Activated CD8-positive, alpha-beta T cell treated with anti-CD3 and anti-CD28 coated beads for 36 hours (primary cell): ENCODE data around the gene FOSL1. TPM values are rescaled to one million over a fixed set of nuclear protein-coding genes. Genes with fewer than 3 reads are reported as not detected.

Experiments
- ATAC-seq: fragments of 200-7000 bp; cut with Tn5 transposase; one replicate; pipeline ENCODE4 v1.10.0; 2021; ENCODE audit warnings: mild to moderate bottlenecking, moderate library complexity
- CTCF ChIA-PET: fragments of 350-600 bp; sonication (Branson Sonifier 250); formaldehyde crosslinking; loops from one replicate; lab custom pipeline; 2021; ENCODE audit warnings: antibody characterized with exemption; lab: Charles Lee
- POLR2A ChIA-PET: fragments of 350-600 bp; sonication (Branson Sonifier 250); formaldehyde crosslinking; loops from one replicate; lab custom pipeline; 2021; ENCODE audit warnings: antibody characterized with exemption; lab: Charles Lee
- DNase-seq: peaks from one replicate; pipeline ENCODE4 v3.0.0-alpha.2; 2020
- H3K27ac Mint-ChIP-seq: one replicate; pipeline ENCODE4 v1.8.0; 2021; ENCODE audit warnings: mild to moderate bottlenecking, mixed read lengths
- H3K27me3 Mint-ChIP-seq: one replicate; pipeline ENCODE4 v1.8.0; 2021; ENCODE audit warnings: mixed read lengths
- H3K36me3 Mint-ChIP-seq: one replicate; pipeline ENCODE4 v1.8.0; 2021; ENCODE audit warnings: low read depth, mixed read lengths
- H3K4me1 Mint-ChIP-seq: one replicate; pipeline ENCODE4 v1.8.0; 2021; ENCODE audit warnings: low read depth, mixed read lengths
- H3K4me3 Mint-ChIP-seq: one replicate; pipeline ENCODE4 v1.8.0; 2021; ENCODE audit warnings: mild to moderate bottlenecking, moderate library complexity, mixed read lengths
- H3K9me3 Mint-ChIP-seq: one replicate; pipeline ENCODE4 v1.8.0; 2021; ENCODE audit warnings: mixed read lengths
- intact Hi-C: fragments of 100-400 bp; cut with micrococcal nuclease; formaldehyde crosslinking; loops from one replicate; pipeline ENCODE4 v1.10.0; 2022
- total RNA-seq, 2 experiments: library from RNA; stranded (reverse); gene quantifications; one replicate each; pipeline ENCODE4 v1.2.3, GENCODE V29; 2021
- TF ChIP-seq, protein P1 (sequence below): fragments of 200-600 bp; IDR thresholded peaks from one replicate; pipeline ENCODE4 v1.8.0; 2022; ENCODE audit warnings: antibody characterized with exemption, mild to moderate bottlenecking

FOSL1 gene
- total RNA-seq, 2 experiments from 2014 or later: 9.9 to 10.2 TPM

DNA sequence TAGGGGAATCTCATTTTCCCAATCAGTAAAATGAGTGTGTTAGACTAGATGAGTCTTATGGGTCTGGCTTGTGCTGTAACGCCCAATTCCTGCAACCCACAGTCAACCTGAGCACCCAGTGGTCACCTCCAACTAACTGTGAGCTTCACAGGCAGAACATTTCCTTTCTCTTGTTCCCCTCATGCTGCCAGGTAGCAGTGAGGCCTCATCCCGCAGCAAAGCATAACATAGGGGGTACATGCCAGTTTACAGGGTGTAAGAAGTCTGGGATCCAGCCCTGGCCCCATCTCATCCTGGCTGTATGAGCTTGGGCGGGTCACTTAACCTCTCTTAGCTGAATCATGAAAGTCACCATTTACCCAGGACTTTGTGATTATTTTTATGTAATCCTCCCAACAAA, 31.3 kb downstream of the FOSL1 start:
- intact Hi-C loops: no loop called here

DNA sequence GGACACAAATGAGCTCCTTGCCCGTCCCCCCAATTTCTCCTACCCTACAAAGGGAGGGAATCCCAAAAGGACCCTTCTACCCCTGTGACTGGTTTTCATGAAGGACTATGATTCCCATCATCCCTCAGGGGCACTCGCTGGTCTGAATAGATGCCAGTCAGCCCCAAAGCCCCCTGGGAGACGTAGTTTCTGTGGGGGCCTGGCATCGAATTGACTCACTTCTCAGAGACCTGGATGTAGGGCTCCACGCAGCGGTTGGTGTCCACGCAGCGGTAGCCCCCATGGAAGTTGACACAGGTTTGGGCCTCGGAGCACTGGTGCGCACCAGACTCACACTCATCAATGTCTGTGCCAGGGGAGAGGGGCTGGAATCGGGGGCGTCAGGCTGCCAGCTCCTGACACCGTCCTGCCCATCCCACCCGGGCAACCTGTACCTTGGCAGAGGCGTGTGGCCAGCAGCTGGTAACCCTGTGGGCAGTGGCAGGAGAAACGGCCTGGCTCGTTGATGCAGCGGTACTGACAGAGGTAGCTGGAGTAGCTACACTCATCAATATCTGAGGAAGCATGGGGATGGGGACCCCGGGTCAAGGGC, 32.0 kb downstream of the FOSL1 start:
- ATAC-seq (peak; percentile 59), DNase-seq (peak; percentile 51)
- intact Hi-C loops: no loop called here
- Mint-ChIP-seq H3K4me3 (no peak overlapping the region), H3K9me3 (no peaks in the 10 kb centered on the region), H3K27me3 (no peaks in the 10 kb centered on the region), H3K27ac (no peak overlapping the region), H3K4me1 (peaks cover 25% of the 10 kb centered on the region), H3K36me3 (peaks cover 20% of the 10 kb centered on the region)
- POLR2A ChIA-PET: interaction anchor here (10.6 to 29.8 kb wide), 2 partner anchors 11 to 21 kb away, joined by 182 to 560 read pairs; partner anchors contain the start of genes CCDC85B, CFL1, CTSW and FIBP
- CTCF ChIA-PET: interaction anchor here (1.4 to 7.1 kb wide), 4 partner anchors 8 to 157 kb away, joined by 4 to 153 read pairs (median 34); partner anchors contain the start of genes CCDC85B, CFL1, FIBP and KAT5
- TF ChIP-seq, protein P1, sequence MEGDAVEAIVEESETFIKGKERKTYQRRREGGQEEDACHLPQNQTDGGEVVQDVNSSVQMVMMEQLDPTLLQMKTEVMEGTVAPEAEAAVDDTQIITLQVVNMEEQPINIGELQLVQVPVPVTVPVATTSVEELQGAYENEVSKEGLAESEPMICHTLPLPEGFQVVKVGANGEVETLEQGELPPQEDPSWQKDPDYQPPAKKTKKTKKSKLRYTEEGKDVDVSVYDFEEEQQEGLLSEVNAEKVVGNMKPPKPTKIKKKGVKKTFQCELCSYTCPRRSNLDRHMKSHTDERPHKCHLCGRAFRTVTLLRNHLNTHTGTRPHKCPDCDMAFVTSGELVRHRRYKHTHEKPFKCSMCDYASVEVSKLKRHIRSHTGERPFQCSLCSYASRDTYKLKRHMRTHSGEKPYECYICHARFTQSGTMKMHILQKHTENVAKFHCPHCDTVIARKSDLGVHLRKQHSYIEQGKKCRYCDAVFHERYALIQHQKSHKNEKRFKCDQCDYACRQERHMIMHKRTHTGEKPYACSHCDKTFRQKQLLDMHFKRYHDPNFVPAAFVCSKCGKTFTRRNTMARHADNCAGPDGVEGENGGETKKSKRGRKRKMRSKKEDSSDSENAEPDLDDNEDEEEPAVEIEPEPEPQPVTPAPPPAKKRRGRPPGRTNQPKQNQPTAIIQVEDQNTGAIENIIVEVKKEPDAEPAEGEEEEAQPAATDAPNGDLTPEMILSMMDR: no peak

More for the DNA sequence above, 31.3 kb downstream of the FOSL1 start:
- Mint-ChIP-seq H3K4me3 (no peak overlapping the region), H3K36me3 (peaks cover 14% of the 10 kb centered on the region), H3K4me1 (peaks cover 29% of the 10 kb centered on the region), H3K9me3 (no peaks in the 10 kb centered on the region), H3K27ac (no peak overlapping the region), H3K27me3 (no peaks in the 10 kb centered on the region)
- TF ChIP-seq, protein P1: no peak
- DNase-seq (no peak), ATAC-seq (no peak)
- CTCF ChIA-PET: interaction anchor here (1.4 to 7.1 kb wide), 4 partner anchors 9 to 157 kb away, joined by 4 to 153 read pairs (median 34); partner anchors contain the start of genes CCDC85B, CFL1, FIBP and KAT5
- POLR2A ChIA-PET: interaction anchor here (10.6 to 29.8 kb wide), 2 partner anchors 12 to 21 kb away, joined by 182 to 560 read pairs; partner anchors contain the start of genes CCDC85B, CFL1, CTSW and FIBP

DNA sequence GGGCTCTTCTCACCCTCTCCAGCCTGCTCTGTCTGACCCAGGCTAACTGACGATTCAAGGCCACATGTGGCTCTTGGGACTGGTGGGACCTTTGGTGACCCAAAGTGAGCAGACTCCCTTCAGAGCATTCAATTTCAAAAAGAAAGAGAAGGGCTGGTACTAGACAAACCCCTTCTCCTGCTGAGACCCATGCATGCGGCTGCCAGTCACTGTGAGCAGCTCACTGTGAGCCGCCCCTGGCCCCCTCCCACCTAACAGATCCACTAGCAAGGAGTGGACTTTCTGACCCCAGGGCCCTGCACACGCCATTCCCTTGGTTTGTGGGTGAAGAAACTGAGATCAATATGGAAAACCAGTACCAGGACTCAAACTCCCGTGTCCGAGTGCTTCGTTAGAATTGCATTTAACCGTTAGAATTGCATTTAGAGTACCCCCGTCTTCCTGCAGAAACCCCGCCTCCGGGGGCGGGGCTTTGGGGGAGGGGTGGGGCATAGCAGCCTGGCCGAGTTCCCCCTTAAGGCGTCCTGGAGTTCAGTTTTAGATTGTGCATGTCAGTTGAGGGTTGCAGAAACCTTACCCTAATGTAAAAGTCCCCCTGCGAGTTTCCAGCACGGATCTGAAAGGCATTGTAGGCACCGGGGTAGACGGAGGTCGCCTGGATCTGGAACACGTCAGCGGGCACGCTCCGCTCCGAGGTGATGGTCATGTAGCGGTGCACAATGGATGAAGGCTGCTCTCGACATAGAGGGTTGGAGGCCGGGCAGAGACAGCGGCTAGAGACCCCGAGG, 32.7 kb downstream of the FOSL1 start:
- H3K27ac Mint-ChIP-seq: no peak overlapping the region
- TF ChIP-seq, protein P1: no peak
- no peak for ATAC-seq

DNA sequence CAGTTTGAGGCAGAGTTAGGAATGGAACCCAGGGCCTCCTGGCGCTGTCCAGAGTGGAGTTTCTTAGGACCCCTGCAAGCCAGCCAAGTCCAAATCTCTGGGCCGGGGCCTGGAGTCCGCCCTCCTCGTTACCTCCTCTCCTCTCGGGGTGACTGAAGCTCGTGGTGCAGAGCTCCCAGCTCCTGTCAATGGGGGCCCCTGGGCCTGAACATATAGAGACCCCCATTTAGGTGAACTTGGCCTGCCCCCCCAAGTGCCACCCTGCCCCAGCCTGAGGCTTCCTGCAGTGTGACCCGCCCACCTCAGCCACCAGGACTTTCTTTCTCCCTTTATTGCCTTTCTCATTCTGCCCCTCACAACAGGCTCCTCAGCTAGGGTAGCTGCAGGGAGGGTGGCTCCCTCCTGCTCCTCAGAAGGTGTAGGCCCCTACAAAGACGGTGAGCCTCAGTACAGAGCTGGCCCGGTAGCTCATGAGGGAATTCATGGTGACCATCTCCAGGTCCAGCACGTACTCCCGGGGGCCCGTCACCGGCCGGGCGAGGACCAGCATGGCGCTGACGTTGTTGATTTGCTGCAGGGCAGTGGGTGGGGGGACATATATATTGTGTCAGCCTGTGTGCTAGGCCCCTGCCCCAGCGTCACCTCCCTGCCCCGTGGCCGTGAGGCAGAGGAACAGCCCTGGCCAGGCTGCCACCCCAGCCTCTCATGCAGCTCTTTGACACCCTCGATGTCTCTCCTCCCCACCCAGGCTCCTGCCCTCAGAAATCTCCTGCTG, 33.5 kb downstream of the FOSL1 start:
- Mint-ChIP-seq H3K27me3 (no peaks in the 10 kb centered on the region), H3K4me1 (peaks cover 32% of the 10 kb centered on the region), H3K36me3 (peaks cover 33% of the 10 kb centered on the region), H3K27ac (no peak overlapping the region), H3K4me3 (no peak overlapping the region), H3K9me3 (no peaks in the 10 kb centered on the region)
- ChIA-PET CTCF (interaction anchor here (0.5 to 12.3 kb wide), 2 partner anchors 21 to 160 kb away, joined by 3 to 283 read pairs; partner anchors contain the start of genes CCDC85B and FIBP), POLR2A (interaction anchor here (0.9 to 29.8 kb wide), 3 partner anchors 9 to 147 kb away, joined by 3 to 560 read pairs (median 182); partner anchors contain the start of genes CCDC85B, CFL1, CTSW and FIBP)
- no peak for ATAC-seq
- intact Hi-C loops: no loop called here
- no peak for DNase-seq
- TF ChIP-seq, protein P1: no peak

More for the DNA sequence above, 32.7 kb downstream of the FOSL1 start:
- H3K27me3 Mint-ChIP-seq: no peaks in the 10 kb centered on the region
- no peaks in the 10 kb centered on the region for H3K9me3 Mint-ChIP-seq
- ChIA-PET CTCF (interaction anchor here (0.5 to 12.3 kb wide), 3 partner anchors 20 to 159 kb away, joined by 3 to 283 read pairs (median 153); partner anchors contain the start of genes CCDC85B and FIBP), POLR2A (interaction anchor here (10.6 to 29.8 kb wide), 2 partner anchors 10 to 22 kb away, joined by 182 to 560 read pairs; partner anchors contain the start of genes CCDC85B, CFL1, CTSW and FIBP)
- peak; percentile 58 for DNase-seq
- intact Hi-C loops: no loop called here
- H3K36me3 Mint-ChIP-seq: peaks cover 26% of the 10 kb centered on the region
- H3K4me1 Mint-ChIP-seq: peaks cover 26% of the 10 kb centered on the region
- H3K4me3 Mint-ChIP-seq: no peak overlapping the region
